GM12891 (cell line): ENCODE data around the gene KMT5C.

Experiments used
- DNase-seq: peaks from one replicate; pipeline ENCODE4 v3.0.0; 2011; ENCODE audit warnings: low spot score; ENCODE audit not compliant: insufficient read length
- FAIRE-seq: peaks from 2 replicates; lab custom pipeline; 2011; peaks lifted over from hg19 to GRCh38; lab: Jason Lieb, UNC
- PAX5 ChIP-seq: IDR thresholded peaks from 2 replicates; pipeline ENCODE4 v1.6.1; 2011; ENCODE audit warnings: low read length, moderate library complexity, mild to moderate bottlenecking; ENCODE audit not compliant: insufficient read depth, severe bottlenecking
- POLR2A ChIP-seq: IDR thresholded peaks from 2 replicates; pipeline ENCODE4 v1.6.1; 2011; ENCODE audit warnings: low read depth, low read length, control low read depth
- POLR2AphosphoS5 ChIP-seq: IDR thresholded peaks from 2 replicates; pipeline ENCODE4 v1.6.1; 2011; ENCODE audit warnings: low read depth, low read length, control low read depth
- POU2F2 ChIP-seq: IDR thresholded peaks from 2 replicates; pipeline ENCODE4 v1.6.1; 2011; ENCODE audit warnings: low read depth, mild to moderate bottlenecking, control low read depth, low read length, moderate library complexity
- SPI1 ChIP-seq: IDR thresholded peaks from 2 replicates; pipeline ENCODE4 v1.6.1; 2011; ENCODE audit warnings: low read depth, low read length, control low read depth
- TAF1 ChIP-seq: IDR thresholded peaks from 2 replicates; pipeline ENCODE4 v1.6.1; 2011; ENCODE audit warnings: low read depth, low read length, control low read depth

Gene KMT5C

GRCh38 chr19:55333870-55334269, 5.8 kb upstream of the KMT5C start:
- no peak for DNase-seq
- TF ChIP-seq TAF1 (no peak), SPI1 (no peak), POLR2A (no peak), PAX5 (no peak), POLR2AphosphoS5 (no peak), POU2F2 (no peak)
- no peak for FAIRE-seq

- FAIRE-seq (no peak), DNase-seq (no peak)
- TF ChIP-seq PAX5 (no peak), SPI1 (no peak), POLR2AphosphoS5 (no peak), POU2F2 (no peak), TAF1 (no peak), POLR2A (no peak)
Measured at GRCh38 chr19:55336101-55336500, 3.6 kb upstream of the KMT5C start.

- no peak for TF ChIP-seq SPI1
- TF ChIP-seq POU2F2 = no peak
- TF ChIP-seq POLR2A = no peak; the same call in 1 of the 2 replicates
- TF ChIP-seq PAX5 = no peak
- TF ChIP-seq TAF1 = no peak
- no peak for TF ChIP-seq POLR2AphosphoS5
- FAIRE-seq (no peak), DNase-seq (no peak)
Measured at GRCh38 chr19:55339889-55340783, 460 bp downstream of the KMT5C start.

DNA sequence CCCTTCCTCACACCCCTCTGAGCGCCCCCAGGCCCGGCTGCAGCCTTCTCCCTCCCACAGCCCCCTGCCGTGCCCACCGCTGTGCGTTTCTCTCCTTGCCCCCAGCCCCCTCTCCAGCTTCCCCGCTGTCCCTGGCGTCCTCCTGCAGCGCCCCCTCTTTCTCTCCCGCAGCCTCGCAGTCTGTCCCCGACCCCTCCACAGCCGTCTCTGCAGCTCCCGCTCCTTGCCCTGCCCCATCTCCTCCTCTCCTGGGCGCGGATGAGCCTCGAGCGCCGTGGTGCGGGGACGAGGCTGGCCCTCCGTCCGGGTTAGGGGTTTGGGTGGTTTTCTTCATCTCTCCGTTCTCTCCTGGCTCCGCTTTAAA, 1.1 kb downstream of the KMT5C start:
- FAIRE-seq = no peak
- TF ChIP-seq SPI1 = no peak
- TF ChIP-seq TAF1 = no peak
- no peak for DNase-seq

DNA sequence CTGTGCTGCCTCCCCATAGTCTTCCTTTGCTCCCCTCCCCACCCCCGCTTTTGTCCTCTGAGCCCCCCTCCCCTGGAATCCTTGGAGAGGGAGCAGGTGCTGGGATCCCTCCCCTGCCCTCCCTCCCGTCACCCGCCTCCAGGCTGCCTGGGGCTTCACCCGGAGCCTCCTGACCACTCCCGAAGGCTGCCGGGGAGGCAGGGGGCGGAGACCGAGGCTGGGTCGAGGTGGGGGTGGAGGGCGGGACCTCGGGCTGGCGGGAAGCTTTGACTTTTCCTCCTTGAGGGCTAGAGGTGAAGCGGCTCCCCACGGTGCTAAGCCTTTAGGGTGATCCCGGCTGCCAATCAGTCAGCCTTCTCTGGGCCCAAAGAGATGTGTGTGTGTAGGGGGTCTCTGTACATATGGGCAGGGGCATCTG, 1.5 kb downstream of the KMT5C start:
- TF ChIP-seq SPI1 (no peak), PAX5 (no peak), TAF1 (no peak), POLR2AphosphoS5 (no peak), POLR2A (no peak)
- DNase-seq (peak; percentile 92), FAIRE-seq (no peak)

DNA sequence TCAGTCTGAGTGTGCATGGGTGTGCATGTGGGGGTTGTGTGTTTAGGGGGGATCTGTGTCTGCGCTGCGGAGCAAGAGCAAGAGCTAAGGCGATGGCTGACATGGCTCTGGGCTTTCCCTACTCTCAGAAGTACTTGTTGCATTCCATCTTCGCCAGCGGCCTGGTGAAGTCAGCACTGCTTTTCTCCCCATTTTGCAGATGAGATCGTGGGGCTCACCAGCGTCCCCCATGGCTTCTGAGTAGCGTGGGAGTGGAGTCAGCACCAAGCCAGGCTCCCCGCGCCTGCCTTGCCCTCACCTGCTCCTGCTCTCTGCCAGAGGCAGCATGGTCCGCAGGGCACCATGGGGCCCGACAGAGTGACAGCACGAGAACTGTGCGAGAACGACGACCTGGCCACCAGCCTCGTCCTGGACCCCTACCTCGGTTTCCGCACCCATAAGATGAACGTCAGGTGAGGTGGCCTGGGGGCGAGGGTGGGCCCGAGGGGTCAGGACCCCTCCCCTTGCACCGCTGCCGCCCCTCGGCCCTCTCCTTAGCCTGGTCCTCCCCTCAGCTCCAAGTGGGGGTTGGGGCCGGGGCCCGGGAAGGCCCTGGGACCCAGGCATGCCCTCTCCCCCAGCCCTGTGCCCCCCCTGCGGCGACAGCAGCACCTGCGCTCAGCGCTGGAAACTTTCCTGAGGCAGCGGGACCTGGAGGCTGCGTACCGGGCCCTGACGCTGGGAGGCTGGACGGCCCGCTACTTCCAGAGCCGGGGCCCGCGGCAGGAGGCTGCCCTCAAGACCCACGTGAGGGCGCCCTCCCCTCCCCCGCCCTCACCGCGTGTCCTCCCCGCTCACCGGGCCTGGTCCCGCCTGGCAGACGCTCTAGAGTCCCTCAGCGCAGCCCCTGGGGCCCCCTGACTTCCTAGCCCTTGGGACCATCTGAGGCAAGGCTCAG, 2.2 kb downstream of the KMT5C start:
- DNase-seq (no peak), FAIRE-seq (peak; percentile 69)
- no peak for TF ChIP-seq POU2F2
- TF ChIP-seq POLR2A = no peak

DNA sequence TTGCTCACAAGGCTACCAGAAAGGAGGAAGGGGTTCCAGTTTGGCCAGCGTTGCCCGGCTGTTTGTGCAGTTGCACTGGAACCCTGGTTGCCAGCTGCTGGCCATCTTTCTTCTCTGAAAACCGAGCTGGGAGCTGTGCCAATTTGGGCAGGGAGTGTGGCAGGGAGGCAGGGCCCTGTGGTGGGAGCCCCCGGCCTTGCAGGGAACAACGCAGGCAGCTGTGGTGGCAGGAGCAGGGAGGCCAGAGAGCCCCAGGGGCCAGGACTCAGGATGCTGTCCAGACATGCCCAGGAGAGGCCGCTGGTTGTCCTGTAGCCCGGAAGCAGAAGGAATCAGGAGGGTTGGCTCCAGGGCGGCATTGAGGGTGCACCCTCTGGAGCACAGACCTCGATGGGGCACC, 4.8 kb downstream of the KMT5C start:
- DNase-seq (no peak), FAIRE-seq (no peak)
- TF ChIP-seq TAF1 = no peak
- no peak for TF ChIP-seq POLR2AphosphoS5

- no peak for FAIRE-seq
- no peak for DNase-seq
- TF ChIP-seq POU2F2 = no peak
- no peak for TF ChIP-seq PAX5
- TF ChIP-seq POLR2A = no peak
- no peak for TF ChIP-seq SPI1
- TF ChIP-seq POLR2AphosphoS5 = no peak
- TF ChIP-seq TAF1 = no peak
Measured at GRCh38 chr19:55345101-55345817, 5.6 kb downstream of the KMT5C start.

- DNase-seq (no peak), FAIRE-seq (no peak)
- TF ChIP-seq POLR2AphosphoS5 (no peak), POU2F2 (no peak), SPI1 (no peak), PAX5 (no peak), POLR2A (no peak), TAF1 (no peak)
Measured at GRCh38 chr19:55345818-55346724, 6.4 kb downstream of the KMT5C start.
